MM.1S (cell line): Measurements from ENCODE around the gene LILRB3.
"Not testable (repeated sequence)": the region's sequence is repeated elsewhere in the genome, so short reads cannot be mapped to it uniquely, and the experiment has no call there.

Source experiments
- CTCF ChIP-seq: fragments of 300-600 bp; sonication (generic); IDR thresholded peaks from 2 replicates; pipeline ENCODE4 v1.5.1; 2016; ENCODE audit warnings: antibody characterized with exemption, low read length, mixed read lengths
- EZH2 ChIP-seq: fragments of 300-600 bp; sonication (generic); optimal IDR thresholded peaks from 2 replicates; pipeline ENCODE3; 2017; ENCODE audit warnings: low read depth, mild to moderate bottlenecking, antibody characterized with exemption, low read length, mixed read lengths
- EZH2phosphoT487 ChIP-seq: fragments of 300-600 bp; sonication (generic); IDR thresholded peaks from 2 replicates; pipeline ENCODE4 v1.6.1; 2018; ENCODE audit warnings: antibody characterized with exemption, low read length

GRCh38 chr19:54242646-54243045 lies 19.8 kb upstream of the LILRB3 start, which contains the start of gene LILRA6:
- not testable (repeated sequence) for TF ChIP-seq CTCF, EZH2, EZH2phosphoT487
